ENCODE results near the gene TCF20. TPM values are rescaled to one million over a fixed set of nuclear protein-coding genes. Genes with fewer than 3 reads are reported as not detected.

TCF20 gene
- total RNA-seq = 10 to 100 TPM; 54.8 to 69.0 TPM

- Mint-ChIP-seq H3K9me3 (no peaks in the 10 kb centered on the region), H3K4me3 (peak within 1 kb of the TSS; percentile 93), H3K27me3 (no peaks in the 10 kb centered on the region), H3K27ac (peak within 1 kb of the TSS; percentile 77 to 84), H3K36me3 (no peaks in the 10 kb centered on the region), H3K4me1 (ENCODE audit: low read depth in 2 of 2) (peaks cover 17 to 19% of the 10 kb centered on the region in 2 donors)
- DNase-seq (ENCODE audit: low spot score) (peak; percentile 86), ATAC-seq (peak; percentile 89 to 93)
Measured at GRCh38 chr22:42270510-42271190, at the start of gene TCF20. Gene TCF20, minus strand, starts transcription at chr22:42270653. Its CDS starts 55,348 bp downstream, at chr22:42215305.

GRCh38 chr22:42319386-42319785 is 48.9 kb upstream of the TCF20 start:
- Mint-ChIP-seq H3K4me1 (ENCODE audit: low read depth in 2 of 2) (peaks cover 3 to 5% of the 10 kb centered on the region in 2 donors), H3K27ac (no peak overlapping the region), H3K36me3 (no peaks in the 10 kb centered on the region), H3K27me3 (no peaks in the 10 kb centered on the region), H3K9me3 (peaks cover 3% of the 10 kb centered on the region), H3K4me3 (no peak overlapping the region)
- ATAC-seq (no peak), DNase-seq (ENCODE audit: low spot score) (no peak)

DNA sequence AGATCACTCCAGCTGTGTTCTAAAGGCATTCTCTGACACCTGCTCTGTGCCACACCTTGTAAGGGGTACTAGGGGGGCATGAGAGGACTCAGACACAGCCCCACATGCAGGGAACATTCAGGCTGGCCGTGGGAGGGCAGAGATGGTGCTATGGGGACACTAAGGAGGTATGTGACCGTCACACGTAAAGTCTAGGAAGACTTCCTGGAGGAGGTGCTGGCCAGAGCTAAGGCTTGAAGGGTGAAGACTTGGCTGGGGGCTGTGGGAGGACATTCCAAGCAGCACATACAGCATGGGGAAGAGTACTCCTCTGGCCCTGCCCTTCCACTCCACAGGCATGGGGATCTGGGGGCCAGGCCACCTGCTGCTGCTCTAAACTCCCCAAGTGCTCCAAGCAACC is 48.5 kb upstream of the TCF20 start:
- H3K27ac Mint-ChIP-seq = no peak overlapping the region
- DNase-seq (ENCODE audit: low spot score) (no peak), ATAC-seq (no peak)
- H3K4me3 Mint-ChIP-seq = no peak overlapping the region
- H3K4me1 Mint-ChIP-seq (ENCODE audit: low read depth in 2 of 2) = peaks cover 3 to 5% of the 10 kb centered on the region in 2 donors
- peaks cover 3% of the 10 kb centered on the region for H3K9me3 Mint-ChIP-seq
- peaks cover 0 to under 1% of the 10 kb centered on the region in 2 donors for H3K27me3 Mint-ChIP-seq
- H3K36me3 Mint-ChIP-seq = no peaks in the 10 kb centered on the region

GRCh38 chr22:42317691-42318547 is 47.5 kb upstream of the TCF20 start:
- peaks cover 3 to 5% of the 10 kb centered on the region in 2 donors for H3K4me1 Mint-ChIP-seq (ENCODE audit: low read depth in 2 of 2)
- no peak overlapping the region for H3K27ac Mint-ChIP-seq
- H3K9me3 Mint-ChIP-seq = no peaks in the 10 kb centered on the region
- H3K27me3 Mint-ChIP-seq = peaks cover 0 to 2% of the 10 kb centered on the region in 2 donors
- no peaks in the 10 kb centered on the region for H3K36me3 Mint-ChIP-seq
- no peak for ATAC-seq
- H3K4me3 Mint-ChIP-seq = no peak overlapping the region
- DNase-seq (ENCODE audit: low spot score) = no peak

- Mint-ChIP-seq H3K27me3 (peaks cover 0 to 2% of the 10 kb centered on the region in 2 donors), H3K9me3 (no peaks in the 10 kb centered on the region), H3K4me1 (ENCODE audit: low read depth in 2 of 2) (peaks cover 0 to 3% of the 10 kb centered on the region in 2 donors), H3K27ac (no peak overlapping the region), H3K4me3 (no peak overlapping the region), H3K36me3 (no peaks in the 10 kb centered on the region)
- ATAC-seq (peak; percentile 62 to 84), DNase-seq (ENCODE audit: low spot score) (no peak)
Measured at GRCh38 chr22:42317008-42317407, 46.6 kb upstream of the TCF20 start.

- no peak overlapping the region for H3K4me3 Mint-ChIP-seq
Measured at GRCh38 chr22:42315392-42315756, 44.9 kb upstream of the TCF20 start.

GRCh38 chr22:42314709-42315391 is 44.4 kb upstream of the TCF20 start:
- Mint-ChIP-seq H3K4me1 (ENCODE audit: low read depth in 2 of 2) (peaks cover 0 to 3% of the 10 kb centered on the region in 2 donors), H3K27me3 (peaks cover 0 to 2% of the 10 kb centered on the region in 2 donors), H3K9me3 (no peaks in the 10 kb centered on the region), H3K36me3 (no peaks in the 10 kb centered on the region), H3K27ac (peak overlapping the region in 1 of 2 donors; percentile 40), H3K4me3 (no peak overlapping the region)
- ATAC-seq (no peak), DNase-seq (ENCODE audit: low spot score) (no peak)

More at GRCh38 chr22:42315392-42315756, 44.9 kb upstream of the TCF20 start:
- Mint-ChIP-seq H3K27me3 (peaks cover 0 to 2% of the 10 kb centered on the region in 2 donors), H3K4me1 (ENCODE audit: low read depth in 2 of 2) (peaks cover 0 to 3% of the 10 kb centered on the region in 2 donors), H3K36me3 (no peaks in the 10 kb centered on the region), H3K27ac (peak overlapping the region in 1 of 2 donors; percentile 40), H3K9me3 (no peaks in the 10 kb centered on the region)
- ATAC-seq (no peak), DNase-seq (ENCODE audit: low spot score) (no peak)

DNA sequence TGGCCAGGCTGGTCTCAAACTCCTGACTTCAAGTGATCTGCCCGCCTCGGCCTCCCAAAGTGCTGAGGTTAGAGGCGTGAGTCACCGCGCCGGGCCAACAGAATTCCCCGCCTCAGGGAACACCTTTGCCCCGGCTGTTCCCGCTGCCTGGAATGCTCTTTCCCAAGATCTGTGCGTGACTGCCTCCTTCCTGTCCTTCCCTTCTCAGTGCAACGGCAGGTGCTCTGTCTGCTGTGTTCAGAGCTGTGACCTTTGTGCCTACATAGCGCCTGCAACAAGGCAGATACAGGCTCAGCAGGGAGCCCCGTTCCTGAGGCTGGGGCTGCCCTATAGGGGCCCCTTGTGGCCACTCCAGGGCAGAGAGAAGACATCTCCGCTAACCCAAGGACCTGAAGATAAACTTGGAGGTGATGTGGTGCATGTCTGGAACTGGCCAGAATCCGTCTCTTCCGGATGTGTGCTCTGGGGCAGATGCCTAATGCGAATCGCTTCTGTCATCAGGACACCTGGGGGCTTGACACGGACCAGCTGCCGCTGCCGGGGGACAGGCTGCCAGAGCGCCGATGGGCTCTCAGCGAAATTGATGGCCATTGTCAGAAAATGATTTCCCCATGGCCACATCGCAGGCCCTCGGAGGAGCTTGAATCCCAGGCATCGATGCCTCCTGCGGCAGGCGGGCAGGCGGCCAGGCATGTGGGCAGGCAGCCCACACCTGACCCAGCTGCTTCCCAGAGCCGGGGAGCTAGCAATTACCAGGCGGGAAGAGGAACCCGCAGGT is 43.5 kb upstream of the TCF20 start:
- no peak for DNase-seq (ENCODE audit: low spot score)
- Mint-ChIP-seq H3K27me3 (peaks cover 0 to 2% of the 10 kb centered on the region in 2 donors), H3K4me3 (no peak overlapping the region), H3K36me3 (no peaks in the 10 kb centered on the region), H3K9me3 (no peaks in the 10 kb centered on the region), H3K27ac (no peak overlapping the region), H3K4me1 (ENCODE audit: low read depth in 2 of 2) (peaks cover 0 to 3% of the 10 kb centered on the region in 2 donors)
- peak in 1 of 2 donors; percentile 28 for ATAC-seq

DNA sequence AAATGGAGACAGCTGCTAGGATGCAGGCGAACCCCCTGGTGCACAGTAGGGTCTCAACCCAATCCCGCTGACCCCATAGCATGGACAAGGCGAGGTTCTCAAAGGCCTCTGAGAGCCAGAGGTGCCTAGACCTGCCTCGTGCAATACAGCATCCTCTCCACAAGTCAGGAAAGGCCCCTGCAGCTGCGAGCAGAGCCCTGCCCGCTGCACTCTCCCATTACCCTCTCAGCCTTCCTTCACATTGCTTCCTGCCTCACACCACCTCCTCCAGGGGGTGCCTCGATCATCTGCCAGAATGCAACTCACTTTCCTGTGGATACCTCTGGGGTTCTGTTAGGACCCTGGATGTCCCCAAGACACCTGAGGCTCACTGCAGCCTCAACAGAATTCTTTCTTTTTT is 42.8 kb upstream of the TCF20 start:
- H3K4me1 Mint-ChIP-seq (ENCODE audit: low read depth in 2 of 2) = peaks cover 0 to 3% of the 10 kb centered on the region in 2 donors
- H3K27ac Mint-ChIP-seq = no peak overlapping the region
- H3K36me3 Mint-ChIP-seq = no peaks in the 10 kb centered on the region
- DNase-seq (ENCODE audit: low spot score) (no peak), ATAC-seq (no peak)
- H3K9me3 Mint-ChIP-seq = no peaks in the 10 kb centered on the region
- H3K4me3 Mint-ChIP-seq = no peak overlapping the region
- H3K27me3 Mint-ChIP-seq = peaks cover 0 to 2% of the 10 kb centered on the region in 2 donors

DNA sequence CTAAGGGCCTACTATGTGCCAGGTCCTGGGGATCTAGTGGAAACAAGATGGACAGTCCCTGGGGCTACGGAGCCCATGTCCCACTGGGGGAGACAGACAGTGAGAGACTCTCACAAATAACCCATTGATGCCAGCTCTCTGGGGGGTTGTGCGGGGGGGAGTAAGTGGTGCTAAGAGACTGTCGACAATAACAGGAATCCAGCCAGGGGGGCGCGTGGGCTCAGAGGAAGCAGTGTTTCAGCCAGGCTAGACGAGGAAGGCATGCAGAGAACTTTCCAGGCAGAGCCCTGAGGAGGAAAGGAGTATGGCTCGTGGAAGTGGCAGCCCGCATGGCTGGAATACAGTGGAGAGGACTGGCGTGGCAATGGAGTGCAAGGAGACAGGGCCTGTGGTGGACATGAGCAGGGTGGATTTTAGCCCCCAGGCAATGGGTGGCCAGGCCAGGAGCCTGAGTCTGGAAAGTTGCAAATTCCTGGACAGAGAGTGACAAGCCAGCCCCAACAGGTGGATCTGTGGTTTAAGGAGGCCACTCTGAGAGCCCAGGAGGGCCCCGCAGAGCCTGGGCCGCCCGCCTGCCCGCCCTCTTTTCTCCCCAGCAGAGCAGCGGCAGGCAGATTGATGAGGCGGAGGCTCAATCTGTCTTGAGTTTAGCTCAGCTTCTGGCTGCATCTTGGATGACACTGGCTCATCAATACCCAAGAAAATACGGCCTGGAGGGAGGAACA is 40.0 kb upstream of the TCF20 start:
- H3K4me3 Mint-ChIP-seq = no peak overlapping the region
- DNase-seq (ENCODE audit: low spot score) (no peak), ATAC-seq (no peak)
- no peaks in the 10 kb centered on the region for H3K9me3 Mint-ChIP-seq
- peaks cover 0 to 2% of the 10 kb centered on the region in 2 donors for H3K27me3 Mint-ChIP-seq
- no peak overlapping the region for H3K27ac Mint-ChIP-seq
- no peaks in the 10 kb centered on the region for H3K36me3 Mint-ChIP-seq
- H3K4me1 Mint-ChIP-seq (ENCODE audit: low read depth in 2 of 2) = peaks cover 0 to 3% of the 10 kb centered on the region in 2 donors

DNA sequence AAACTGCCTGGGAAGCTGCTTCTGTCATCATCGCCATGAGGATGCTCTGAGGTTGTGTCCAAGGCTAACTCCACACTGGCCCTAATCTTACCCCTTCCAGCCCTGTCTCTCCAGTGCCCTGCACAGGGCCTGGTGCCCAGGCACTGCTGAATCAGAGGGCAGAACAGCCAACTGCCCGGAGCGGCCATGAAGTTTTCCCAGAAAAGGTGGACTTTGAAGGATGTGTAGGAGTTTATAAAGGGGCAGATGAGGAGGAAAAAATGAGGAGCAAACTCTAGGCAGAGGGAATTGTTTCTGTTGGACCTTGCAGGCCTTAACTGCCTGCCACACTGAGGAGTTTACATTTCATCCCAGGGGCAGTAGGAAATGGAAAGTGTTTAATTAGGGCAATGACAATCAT is 39.4 kb upstream of the TCF20 start:
- Mint-ChIP-seq H3K36me3 (no peaks in the 10 kb centered on the region), H3K27me3 (peaks cover 0 to 7% of the 10 kb centered on the region in 2 donors), H3K9me3 (no peaks in the 10 kb centered on the region), H3K4me1 (ENCODE audit: low read depth in 2 of 2) (peaks cover 0 to 3% of the 10 kb centered on the region in 2 donors), H3K4me3 (no peak overlapping the region), H3K27ac (no peak overlapping the region)
- ATAC-seq (no peak), DNase-seq (ENCODE audit: low spot score) (no peak)

- DNase-seq (ENCODE audit: low spot score) (no peak), ATAC-seq (no peak)
- Mint-ChIP-seq H3K9me3 (no peaks in the 10 kb centered on the region), H3K4me3 (no peak overlapping the region), H3K4me1 (ENCODE audit: low read depth in 2 of 2) (peaks cover 0 to 3% of the 10 kb centered on the region in 2 donors), H3K36me3 (no peaks in the 10 kb centered on the region), H3K27ac (no peak overlapping the region), H3K27me3 (peaks cover 0 to 12% of the 10 kb centered on the region in 2 donors)
Measured at GRCh38 chr22:42308892-42309468, 38.5 kb upstream of the TCF20 start.

Data from natural killer cell treated with Interleukin-12 subunit alpha and Interleukin-12 subunit beta and Interleukin-15 and Interleukin-18, amount 100 ng/mL, for 72 hours (primary cell).